GM21717 (cell line): ENCODE data around the gene PARN.
"Not testable (repeated sequence)": the region's sequence is repeated elsewhere in the genome, so short reads cannot be mapped to it uniquely, and the experiment has no call there.

Experiments used
- ATAC-seq: cut with Tn5 transposase; IDR thresholded peaks from one replicate; pipeline ENCODE4 v1.9.1; 2021; ENCODE audit warnings: mild to moderate bottlenecking, moderate library complexity; ENCODE audit not compliant: unreplicated experiment

Gene PARN

DNA sequence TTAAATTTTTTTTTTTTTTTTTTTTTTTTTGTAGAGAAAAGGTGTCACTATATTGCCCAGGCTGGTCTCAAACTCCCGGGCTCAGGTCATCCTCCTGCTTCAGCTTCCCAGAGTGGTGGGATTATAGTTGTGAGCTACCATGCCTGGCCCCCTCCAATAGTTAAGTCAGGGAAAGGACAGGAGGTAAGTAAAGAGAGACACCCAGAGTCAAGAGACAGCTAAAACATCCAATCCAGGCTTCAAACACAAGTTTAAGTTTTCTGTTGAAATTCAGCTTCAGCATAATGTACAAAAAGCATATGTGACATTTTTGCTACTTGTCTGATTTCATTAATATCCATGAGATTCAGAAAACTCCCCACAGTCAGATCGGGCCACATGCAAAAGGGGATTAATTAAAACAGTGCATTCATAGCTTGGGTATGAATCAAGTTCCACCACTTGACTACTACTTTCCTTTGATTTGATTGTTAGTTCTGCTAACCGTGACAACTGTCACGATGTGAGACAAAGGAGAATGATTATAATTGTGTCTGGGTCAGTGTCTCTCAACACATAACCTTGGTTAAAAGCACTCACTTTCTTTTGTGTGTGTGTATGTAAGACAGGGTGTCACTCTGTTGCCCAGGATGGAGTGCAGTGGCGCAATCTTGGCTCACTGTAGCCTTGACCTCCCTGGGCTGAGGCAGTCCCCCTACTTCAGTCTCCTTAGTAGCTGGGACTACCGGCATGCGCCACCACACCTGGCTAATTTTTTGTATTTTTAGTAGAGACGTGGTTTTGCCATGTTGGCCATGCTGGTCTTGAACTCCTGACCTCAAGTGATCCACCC lies 184.9 kb downstream of the PARN start:
- ATAC-seq = no peak

DNA sequence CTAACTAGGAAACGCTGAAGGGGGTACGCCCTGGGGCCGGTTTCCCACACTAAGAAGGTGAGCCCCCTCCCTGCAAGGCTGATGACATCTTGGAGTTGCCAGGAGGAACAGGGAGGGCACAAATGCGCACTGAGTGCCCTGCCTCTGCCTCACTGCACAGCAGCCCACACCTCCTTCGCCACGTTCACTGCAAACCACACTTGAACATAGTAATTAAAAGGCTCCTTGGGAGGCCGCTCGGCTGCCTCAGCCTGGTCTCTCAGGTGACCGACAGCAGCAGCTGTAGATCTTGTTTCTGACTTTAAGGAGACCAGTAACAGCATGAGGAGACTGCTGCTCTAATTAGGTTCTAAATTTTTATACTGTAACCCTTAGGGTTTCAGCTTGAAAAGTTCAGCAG lies 188.5 kb downstream of the PARN start:
- ATAC-seq = not testable (repeated sequence)

DNA sequence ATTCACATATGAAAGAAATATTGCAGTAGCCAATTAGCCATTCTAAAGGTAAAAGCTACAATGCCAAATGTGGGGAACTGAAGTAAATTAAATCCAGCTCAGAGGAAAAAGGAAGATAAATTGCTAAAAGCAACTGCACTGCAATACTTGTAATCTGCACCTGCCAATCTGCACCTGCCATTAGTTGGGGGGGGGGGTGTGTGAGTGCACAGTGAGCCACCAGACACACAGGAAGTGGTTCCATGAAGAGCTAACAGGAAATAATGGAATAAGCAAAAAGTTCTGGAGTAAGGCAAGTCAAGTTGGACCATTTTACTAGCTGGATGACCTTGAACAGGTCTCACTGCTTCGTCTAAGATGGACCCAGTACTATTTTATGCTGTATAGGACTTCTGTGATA lies 191.8 kb downstream of the PARN start:
- ATAC-seq = no peak

DNA sequence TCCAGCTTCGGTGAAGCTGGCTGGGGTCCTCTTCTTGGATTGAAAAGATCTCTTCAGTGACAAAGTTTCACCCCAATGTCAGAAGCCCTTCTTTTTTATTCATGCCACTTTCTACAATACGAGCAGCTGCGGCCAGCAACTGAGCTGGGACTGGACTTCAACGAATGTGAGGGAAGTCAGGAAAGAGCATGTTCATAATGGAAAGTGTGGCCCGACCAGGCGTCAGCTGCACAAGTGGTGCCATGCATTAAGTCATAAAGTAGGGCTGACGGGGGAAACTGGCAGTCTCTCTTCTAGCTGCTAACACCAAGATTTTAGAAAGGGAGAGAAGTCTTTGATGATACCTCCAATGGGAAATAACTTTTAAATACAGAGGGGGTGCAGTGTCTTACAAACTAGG lies 192.6 kb downstream of the PARN start:
- no peak for ATAC-seq

DNA sequence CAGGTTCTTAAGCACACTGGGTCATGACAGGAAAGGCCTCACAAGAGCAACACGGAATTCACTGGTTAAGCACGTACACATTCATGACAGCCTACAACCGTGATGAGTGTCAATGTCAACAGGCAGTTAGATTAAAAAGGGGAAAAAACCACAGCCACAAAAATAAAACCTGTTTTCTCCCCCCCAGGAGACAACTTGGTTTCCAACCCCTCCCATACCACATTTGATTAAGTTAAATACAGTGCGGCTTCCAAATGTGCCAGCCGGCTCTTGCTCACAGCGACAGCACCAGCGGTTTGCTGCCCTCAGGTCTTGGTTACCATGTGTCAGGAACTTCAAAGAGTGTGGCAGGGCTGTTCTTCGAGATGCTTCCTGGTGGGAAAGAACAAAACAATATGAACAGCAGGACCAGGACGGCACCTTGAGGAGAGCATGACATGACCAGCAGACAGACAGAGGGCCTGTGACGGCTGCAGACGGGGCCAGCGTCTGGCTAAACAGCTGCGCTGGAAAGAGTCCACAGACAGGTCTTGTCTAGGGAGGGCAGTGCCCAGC lies 193.6 kb downstream of the PARN start:
- no peak for ATAC-seq

DNA sequence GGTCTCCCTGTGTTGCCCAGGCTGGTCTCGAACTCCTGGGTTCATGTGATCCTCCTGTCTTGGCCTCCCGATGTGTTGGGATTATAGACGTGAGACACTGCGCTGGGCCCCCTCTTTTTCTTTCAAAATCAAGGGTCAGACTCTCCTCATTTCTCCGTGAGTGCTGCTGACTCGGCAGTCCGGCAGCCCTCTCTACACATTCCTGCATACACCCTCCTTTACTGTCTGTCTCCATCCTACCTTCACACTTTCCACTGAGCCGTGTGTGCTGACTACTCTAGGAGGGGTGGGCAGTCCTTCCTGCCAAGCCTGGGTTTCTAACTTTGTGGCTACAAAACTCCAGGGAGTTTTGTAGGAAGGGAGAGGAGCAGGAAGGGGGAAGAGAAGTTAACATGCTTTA lies 195.2 kb downstream of the PARN start:
- no peak for ATAC-seq

DNA sequence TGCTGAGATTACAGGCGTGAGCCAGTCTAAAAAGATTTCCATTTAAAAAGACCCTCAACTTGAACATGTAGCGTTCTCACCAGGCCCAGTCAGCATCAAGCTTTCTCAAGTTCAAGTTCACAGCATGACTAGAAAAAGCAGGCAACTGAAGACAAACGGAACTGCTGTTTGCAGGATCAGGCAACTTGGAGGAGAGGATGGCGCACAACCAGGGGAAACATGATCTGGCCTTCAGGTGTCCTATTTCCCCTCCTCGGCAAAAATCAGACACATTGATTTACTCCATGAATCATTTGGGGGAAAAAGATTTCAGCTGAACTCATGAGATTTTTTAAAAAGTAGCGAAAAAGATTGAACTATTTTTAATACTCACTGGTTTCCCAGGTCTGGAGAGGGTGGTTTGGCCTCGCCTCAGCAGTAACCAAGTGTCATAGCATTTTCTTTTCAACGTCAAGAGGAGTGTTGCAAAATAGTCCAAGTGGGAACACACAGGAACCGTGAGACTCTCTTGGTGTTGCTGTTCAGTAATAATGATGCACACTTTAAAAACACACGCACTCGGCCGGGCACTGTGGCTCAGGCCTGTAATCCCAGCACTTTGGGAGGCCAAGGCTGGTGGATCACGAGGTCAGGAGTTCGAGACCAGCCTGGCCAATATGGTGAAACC lies 201.0 kb downstream of the PARN start:
- ATAC-seq = not testable (repeated sequence)

DNA sequence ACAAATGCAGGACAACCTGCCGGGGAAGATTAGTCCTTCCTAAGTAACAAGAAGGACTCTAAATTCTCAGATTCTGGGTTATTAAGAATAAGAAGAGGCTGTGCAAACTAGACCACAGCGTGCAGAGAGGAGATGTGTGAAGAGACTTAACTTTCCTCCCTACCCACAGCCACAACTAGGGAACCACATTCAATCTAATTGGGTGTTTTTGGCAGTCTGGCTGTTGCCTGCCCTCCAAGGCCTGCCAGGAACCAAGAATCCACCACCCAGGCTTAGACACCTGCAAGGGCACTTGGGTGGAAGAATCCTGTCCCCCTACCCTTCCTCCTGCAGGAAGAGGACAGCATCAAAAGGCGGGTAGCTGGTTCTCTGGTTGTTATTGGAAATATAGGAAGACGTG lies 202.0 kb downstream of the PARN start:
- no peak for ATAC-seq

DNA sequence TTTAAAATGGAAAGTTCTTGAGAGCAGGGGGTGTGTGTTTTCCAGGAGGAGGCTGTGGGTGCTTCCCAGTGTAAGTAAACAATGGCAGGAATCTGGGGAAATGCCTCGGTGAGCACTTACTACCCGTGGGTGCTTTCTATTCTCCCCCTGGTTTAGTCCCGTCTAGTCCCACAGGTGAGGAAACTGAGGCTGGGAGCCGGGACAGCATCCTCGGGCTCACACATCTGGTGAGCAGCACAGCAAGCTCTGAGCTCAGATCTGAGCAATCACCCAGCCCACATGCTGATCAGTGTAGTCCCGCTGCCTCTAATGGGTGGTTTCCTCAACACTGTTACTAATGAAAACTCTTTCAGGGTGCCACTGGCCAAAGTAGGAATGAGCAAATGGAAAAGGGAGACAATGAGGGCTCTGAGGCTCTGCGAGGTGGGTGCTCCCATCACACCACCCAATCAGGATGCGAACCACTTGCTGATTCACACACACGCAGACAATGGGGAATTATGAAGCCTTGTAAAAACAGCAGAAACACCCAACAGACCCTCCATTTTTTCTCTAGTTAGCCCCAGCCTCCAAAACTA lies 202.6 kb downstream of the PARN start:
- ATAC-seq = no peak

DNA sequence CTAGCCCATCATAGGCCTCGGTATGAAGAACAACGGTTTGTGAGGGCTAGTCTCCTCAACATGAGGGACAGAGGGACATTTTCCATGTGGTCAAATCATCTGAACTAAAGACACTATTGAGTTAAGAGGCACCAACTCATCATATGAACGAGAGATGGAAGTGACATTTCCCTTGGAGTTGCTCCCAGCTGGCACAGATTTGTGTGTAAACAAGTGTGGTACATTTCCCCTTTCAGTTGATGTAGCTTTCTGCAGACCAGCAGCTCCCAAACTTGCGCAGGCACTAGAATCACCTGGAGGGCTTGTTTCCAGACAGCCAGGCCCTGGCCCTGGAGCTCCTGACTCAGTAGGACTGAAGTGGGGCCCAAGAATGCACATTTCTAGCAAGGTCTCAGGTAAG lies 205.5 kb downstream of the PARN start:
- ATAC-seq = no peak

DNA sequence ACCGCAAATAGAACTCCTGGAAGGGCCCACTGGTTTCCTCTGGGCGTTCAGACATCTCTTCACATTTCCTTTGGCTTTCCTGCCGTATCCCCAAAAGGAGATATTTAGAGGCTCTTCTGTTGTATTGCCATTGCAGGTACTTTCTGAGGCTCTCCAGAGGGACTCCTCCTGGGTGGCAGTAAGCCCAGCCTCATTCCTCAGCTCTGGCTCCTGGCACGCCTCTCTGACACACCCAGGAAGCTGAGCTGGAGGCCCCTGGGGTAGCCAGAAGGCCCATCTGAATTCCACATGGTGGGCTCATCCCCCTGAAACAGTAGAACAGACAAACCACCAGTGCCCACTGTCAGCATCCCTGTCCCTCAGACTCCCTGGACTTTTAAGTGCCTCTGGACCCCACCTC lies 206.7 kb downstream of the PARN start:
- ATAC-seq = no peak

DNA sequence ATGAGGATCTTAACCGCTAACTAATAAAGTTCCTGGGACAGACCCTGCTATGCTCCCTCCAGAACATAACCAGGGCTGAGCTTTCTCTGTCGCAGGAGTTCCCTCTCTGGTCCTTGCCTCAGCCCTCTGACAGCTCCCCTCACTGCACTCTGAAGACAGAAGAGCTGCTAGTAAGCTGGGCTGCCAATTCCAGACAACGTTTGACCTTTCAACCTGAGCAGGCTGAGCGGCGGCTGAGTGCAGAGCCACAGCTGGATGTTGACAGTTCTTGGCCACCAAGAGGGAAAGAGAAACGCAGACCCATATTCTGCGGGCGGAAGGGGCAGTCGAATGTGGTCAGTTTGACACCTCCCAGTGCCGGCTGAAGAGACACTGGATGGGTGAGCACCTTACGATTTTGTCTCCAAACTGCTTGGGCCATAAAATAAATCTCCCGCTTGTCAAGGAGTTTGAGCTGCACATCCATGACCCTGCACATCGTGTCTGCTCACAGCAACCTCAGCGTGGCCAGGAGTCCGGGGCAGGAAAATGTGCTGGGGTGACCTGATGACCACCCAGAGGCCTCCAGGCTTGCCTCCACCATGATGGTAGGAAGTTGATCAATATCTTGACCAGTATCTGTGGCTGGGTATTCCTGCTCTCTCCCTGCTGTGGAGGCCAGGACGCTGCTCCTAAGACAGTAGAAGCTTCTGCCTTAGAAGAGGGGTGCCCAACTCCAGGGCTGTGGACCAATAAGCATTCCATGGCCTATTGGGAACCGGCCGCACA lies 209.2 kb downstream of the PARN start:
- ATAC-seq = no peak

DNA sequence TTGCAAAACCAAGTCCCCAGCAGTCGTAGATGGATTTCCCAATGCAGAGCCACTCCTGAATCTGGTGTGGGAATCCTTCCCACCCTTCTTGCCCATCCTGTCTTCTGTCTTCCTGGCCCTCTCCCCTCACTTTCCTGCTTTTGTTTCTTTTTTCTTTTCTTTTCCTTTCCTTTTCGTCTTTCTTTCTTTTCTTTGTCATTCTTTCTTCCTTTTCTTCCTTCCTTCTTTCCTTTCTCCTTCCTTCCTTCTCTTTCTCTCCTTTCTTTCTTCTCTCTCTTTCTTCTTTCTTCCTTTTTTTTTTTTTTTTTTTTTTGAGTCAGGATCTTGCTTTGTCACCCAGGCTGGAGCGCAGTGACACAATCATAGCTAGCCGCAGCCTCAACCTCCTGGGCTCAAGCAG lies 209.8 kb downstream of the PARN start:
- ATAC-seq = not testable (repeated sequence)

DNA sequence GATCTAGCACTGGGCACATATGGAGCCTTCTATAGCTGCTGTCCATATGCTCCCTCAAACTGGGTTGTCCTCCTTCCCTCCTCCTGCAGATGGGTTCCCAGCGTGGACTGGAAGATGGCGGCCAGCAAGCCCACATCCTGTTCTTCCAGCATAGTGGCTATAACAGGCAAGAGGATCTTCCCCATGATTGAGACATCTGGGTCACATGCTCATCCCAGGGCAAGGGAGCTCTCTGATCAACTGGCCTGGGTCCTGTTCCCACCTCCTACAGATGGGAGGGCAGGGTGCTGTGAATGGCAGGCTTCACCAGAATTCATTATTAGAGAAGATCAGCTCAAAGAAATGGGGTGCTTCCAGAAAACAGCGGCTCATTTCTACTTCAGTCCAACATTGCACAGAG lies 210.2 kb downstream of the PARN start:
- ATAC-seq = no peak

DNA sequence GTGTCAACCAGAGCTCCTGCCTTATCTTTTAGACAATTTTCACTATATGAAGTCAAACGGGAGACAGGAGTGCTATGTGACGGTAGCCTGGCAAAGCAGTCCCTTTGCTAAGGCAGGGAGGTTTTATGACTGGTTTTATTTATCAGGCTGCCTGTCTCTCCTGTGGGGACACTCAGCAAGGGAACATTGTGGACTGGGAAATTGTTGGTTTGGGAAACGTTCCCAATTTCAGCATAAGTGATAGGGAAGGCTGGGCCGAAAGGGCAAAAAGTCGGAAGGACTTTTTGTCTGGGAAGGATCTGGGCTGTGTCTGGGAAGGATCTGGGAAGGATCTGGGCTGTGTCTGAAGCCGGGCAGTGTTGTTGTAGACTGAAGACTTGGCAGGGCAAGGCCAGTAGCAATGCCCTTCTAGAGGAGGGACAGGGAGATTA lies 211.2 kb downstream of the PARN start:
- ATAC-seq = no peak

DNA sequence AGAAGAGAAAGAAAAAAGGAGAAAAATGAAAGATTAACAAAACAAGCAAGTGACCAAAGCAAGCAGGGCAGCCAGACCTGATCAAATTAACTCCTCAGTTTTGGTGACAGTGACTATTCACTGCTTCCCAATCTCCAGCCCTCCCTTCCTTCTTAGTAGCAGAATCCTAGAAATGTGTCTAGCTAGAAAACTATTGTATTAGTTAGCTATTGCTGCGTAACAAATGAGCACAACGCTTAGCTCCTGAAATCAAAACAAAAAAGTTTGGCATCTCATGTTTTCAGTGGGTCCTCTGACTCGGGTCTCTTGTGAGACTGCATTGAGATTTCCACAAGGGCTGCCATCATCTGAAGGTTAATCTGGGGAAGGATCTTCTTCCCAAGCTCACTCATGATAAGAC lies 213.9 kb downstream of the PARN start:
- no peak for ATAC-seq

DNA sequence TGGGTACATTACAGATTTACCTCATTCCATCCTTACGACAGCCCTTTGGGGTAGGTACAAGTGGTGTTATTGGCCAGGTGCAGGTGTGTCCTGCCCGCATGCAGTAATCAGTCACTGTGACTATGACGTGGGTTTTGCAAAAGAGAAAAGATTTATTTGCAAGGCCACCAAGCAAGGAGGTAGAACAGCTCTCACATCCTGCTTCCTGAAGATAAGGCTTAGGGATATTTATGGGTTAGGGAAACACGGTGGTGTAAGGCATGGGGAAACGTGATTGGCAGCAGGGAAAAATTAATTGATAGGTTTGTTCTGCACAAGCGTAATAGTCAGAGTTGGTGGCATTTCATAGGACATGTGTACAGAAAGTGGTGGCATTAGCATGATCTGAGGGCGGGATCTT lies 214.8 kb downstream of the PARN start:
- ATAC-seq = no peak

DNA sequence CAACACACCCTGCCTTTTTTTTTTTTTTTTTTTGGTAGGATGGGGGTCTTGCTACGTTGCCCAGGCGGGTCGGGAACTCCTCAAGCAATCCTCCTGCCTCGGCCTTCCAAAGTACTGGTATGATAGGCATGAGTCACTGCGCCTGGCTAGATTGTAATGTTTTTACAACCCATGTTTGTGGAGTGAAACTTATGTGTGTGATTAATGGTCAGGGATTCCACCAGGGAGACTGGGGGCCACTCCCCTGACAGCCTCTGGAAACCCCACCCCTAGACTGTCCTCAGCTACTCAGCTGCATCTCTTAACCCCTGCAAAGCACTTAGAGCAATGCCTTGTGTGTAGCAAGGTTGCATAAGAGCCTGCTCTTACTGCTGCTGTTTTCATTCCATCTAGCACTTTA lies 220.5 kb downstream of the PARN start:
- no peak for ATAC-seq

DNA sequence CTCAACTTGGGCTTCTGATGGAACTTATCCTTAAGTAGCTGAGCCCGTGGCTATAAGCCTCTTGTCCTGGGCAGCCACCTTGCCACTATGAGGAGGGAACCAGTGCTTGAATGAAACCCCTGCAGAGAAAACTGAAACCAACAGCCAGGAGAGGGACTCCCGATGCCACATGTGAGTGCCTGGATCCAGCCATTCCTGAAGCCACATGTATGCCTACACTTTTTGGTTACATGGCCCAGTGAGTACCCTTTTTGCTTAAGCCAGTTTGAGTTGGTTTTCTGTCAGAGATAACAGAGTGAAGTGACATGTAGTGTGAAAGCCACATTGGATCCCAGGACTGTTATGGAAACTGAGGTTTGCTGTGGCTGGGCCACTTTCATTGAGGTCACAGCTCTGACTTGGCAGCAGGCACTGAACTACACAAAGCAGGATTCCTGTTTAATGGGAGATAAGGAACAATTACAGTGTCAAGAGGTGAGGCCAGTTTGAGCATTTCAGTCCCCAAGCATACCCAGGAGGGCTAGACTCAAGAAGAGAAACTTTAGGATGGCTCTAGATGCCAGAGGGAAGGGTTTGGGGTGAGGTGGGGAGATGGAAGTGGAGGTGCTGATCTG lies 222.2 kb downstream of the PARN start:
- no peak for ATAC-seq

DNA sequence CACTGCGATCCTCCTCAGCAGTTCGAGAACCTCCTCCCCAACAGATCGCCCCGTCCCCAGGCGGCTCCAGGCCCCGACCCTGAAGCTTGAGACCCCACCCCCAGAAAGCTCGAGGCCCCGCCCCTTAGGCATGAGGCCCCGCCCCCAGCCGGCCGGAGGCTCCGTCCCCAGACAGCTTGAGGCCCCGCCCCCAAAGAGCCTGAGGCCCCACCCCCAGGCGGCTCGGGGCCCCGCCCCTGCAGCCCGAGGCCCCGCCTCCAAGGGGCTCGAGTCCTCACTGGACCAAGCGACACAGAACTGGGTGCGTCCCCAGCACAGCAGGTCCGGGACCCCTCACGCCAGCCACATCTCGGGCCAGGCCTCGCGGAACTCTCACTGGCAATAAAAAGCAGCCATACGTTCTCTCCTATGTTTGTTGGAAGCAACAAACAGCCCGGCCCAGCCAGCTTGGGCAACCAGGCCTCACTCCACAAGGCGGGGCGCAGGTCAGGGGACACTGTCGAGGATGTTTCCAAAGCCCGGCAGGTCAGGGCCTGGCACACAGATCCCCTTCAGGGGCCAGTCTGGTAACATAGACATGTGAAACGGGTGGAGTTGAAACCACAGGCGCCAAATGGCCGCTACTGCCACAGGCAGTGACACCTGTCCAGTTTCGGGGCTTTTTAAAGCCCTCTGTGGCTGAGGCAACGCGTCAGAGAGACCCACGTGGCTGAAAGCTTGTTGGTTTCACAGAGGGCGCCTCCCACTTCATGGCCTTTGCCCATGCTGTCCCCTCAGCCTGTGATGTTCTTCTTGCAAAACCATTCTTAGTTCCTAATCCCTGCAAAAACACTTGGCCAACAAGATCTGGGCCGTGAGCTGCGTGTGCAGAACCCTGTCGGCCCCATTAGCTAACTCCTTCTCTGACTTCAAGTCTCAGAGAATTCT lies 224.2 kb downstream of the PARN start:
- ATAC-seq = peak; percentile 84
